ENCODE measurements around the gene PHACTR2.
"Not testable (repeated sequence)": the region's sequence is repeated elsewhere in the genome, so short reads cannot be mapped to it uniquely, and the experiment has no call there.

The PHACTR2 gene

DNA sequence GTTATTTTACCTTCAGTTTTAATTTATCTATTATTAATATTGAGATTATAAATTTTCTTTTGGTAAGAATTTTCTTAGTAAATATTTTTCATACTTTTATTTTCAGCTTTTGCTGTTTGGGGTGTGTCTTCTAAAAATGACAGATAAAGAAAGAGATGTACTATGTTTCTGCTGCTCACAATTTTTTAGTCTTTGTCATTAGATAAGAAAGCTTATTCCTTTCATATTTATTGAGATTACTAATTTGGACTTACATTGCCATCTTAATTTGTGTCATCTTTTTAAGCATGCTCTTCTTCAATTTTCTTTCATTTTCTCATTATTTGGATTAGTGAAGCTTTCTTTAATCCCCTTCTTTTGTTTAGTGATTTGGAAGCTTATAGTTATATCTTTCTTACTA lies 13.6 kb upstream of the PHACTR2 start:
- no peak overlapping the region for H3K27ac ChIP-seq
- TF ChIP-seq ZFX (IDR thresholded peaks at IDR 0.05; ENCODE audit: borderline replicate concordance): no peak
- TF ChIP-seq, protein P1, sequence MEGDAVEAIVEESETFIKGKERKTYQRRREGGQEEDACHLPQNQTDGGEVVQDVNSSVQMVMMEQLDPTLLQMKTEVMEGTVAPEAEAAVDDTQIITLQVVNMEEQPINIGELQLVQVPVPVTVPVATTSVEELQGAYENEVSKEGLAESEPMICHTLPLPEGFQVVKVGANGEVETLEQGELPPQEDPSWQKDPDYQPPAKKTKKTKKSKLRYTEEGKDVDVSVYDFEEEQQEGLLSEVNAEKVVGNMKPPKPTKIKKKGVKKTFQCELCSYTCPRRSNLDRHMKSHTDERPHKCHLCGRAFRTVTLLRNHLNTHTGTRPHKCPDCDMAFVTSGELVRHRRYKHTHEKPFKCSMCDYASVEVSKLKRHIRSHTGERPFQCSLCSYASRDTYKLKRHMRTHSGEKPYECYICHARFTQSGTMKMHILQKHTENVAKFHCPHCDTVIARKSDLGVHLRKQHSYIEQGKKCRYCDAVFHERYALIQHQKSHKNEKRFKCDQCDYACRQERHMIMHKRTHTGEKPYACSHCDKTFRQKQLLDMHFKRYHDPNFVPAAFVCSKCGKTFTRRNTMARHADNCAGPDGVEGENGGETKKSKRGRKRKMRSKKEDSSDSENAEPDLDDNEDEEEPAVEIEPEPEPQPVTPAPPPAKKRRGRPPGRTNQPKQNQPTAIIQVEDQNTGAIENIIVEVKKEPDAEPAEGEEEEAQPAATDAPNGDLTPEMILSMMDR (IDR thresholded peaks at IDR 0.05): no peak

DNA sequence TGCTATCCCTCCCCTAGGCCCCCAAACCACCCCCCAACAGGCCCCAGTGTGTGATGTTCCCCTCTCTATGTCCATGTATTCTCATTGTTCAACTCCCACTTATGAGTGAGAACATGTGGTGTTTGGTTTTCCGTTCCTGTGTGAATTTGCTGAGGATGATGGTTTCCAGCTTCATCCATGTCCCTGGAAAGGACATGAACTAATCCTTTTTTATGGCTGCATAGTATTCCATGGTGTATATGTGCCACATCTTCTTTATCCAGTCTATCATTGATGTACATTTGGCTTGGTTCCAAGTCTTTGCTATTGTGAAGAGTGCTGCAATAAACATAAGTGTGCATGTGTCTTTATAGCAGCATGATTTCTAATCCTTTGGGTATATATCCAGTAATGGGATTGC lies 11.8 kb upstream of the PHACTR2 start:
- not testable (repeated sequence) for H3K27ac ChIP-seq

GRCh38 chr6:143669483-143669882 lies 8.3 kb upstream of the PHACTR2 start:
- H3K27ac ChIP-seq: not testable (repeated sequence)

DNA sequence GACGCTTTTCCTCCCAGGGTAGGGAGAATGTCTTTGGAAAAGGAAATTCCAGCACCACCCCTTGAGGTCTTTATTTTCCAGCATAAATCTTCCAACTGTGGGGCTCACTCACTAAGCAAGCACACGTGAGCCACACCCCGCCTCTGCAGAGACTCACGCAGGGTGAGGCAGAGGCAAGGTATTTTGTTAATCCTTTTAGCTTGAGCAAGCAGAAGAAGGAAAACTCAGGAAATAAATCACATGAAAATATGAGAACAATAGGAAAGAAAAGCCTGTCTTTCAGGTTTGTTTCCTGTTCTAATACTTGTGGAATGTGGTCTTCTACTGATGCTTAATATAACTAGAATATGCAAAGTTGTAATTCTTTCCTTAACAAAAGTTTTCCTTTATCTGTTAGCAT lies 4.1 kb upstream of the PHACTR2 start:
- no peak overlapping the region for H3K27ac ChIP-seq

DNA sequence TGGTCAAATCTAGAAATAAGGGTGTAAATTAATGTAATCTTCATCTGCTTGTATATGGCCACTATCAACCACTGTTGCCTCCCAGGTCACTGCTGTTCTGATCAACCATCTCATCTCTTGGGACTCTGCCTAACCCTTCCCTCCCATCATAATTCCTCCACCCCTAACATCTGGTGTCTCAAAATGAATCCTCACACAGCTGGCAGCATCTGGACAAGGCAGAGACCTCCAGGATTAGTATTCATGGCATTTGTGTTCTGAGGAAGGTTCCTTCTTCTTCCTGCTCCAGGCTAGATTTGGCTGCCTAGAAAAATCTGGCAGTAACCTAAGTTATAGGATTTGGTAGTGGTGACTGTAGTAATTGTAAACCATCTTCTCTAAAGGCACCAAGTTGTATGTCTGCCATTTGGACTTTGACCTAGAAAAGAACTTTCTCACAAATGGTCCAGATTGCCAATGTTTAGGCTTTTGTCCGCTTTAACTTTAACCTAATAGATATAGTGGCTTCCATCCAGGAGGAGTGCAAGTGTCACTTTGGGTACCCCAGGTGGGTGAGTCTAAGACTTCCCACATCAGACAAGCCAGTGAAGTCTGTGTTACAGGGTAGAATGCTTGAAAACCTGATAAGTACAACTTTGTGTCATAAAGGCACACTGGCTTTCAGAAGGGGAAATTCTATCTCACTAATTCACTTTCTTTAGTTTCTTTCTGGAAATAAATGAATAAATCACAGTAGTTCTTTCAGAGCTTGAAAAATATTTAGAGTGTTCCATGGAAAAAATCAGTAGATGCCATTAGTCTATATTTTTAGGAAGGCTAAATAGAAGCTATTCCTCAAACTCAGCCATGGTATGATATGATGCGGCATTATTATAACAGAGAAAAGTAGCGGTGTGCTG lies 3.0 kb upstream of the PHACTR2 start:
- H3K27ac ChIP-seq: no peak overlapping the region
- TF ChIP-seq, protein P1 (IDR thresholded peaks at IDR 0.05): no peak
- no peak for TF ChIP-seq ZFX (IDR thresholded peaks at IDR 0.05; ENCODE audit: borderline replicate concordance)

More for the DNA sequence above, 4.1 kb upstream of the PHACTR2 start:
- TF ChIP-seq, protein P1 (IDR thresholded peaks at IDR 0.05): no peak
- TF ChIP-seq ZFX (IDR thresholded peaks at IDR 0.05; ENCODE audit: borderline replicate concordance): no peak

DNA sequence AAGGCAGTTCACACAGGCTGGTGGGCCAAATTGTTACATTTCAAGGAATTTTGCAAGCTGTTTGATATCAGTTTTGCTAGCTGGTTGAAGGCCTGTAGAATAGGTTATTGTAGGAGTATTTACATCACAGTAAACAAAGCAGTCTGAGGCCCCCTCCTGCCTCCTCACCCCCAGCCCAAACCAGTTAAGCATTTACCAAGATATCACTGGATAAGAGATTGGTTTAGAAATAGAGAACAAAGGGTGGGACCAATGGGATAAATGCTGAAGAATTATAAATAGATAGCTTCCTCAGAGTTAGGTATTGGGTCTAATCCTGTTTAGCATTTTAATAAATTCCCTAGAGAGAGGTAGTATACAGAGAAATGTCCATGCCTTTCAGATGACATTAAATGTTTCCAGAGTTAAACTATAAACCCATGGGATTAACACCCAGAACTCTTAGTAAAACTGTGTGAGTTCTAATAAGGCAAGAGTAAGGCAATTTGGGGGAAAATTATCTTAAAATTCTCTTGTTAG lies 2.3 kb upstream of the PHACTR2 start:
- H3K27ac ChIP-seq: no peak overlapping the region
- TF ChIP-seq, protein P1 (IDR thresholded peaks at IDR 0.05): no peak
- TF ChIP-seq ZFX (IDR thresholded peaks at IDR 0.05; ENCODE audit: borderline replicate concordance): no peak

- TF ChIP-seq ZFX (IDR thresholded peaks at IDR 0.05; ENCODE audit: borderline replicate concordance): no peak
- H3K27ac ChIP-seq: no peak overlapping the region
Observed at GRCh38 chr6:143675946-143676345, 1.8 kb upstream of the PHACTR2 start.

GRCh38 chr6:143676437-143677045 lies 1.2 kb upstream of the PHACTR2 start:
- TF ChIP-seq, protein P1 (IDR thresholded peaks at IDR 0.05): no peak
- no peak for TF ChIP-seq ZFX (IDR thresholded peaks at IDR 0.05; ENCODE audit: borderline replicate concordance)
- no peak overlapping the region for H3K27ac ChIP-seq

Data from 22Rv1 (cell line).